Esophagus squamous epithelium (tissue), 5 donors: Measurements from ENCODE around the gene UFSP2. TPM values are rescaled to one million over a fixed set of nuclear protein-coding genes. Genes with fewer than 3 reads are reported as not detected.

ENCODE experiments used
- DNase-seq: peaks from one replicate; lab custom pipeline; 2025; lab: John Stamatoyannopoulos, UW
- H3K27ac ChIP-seq, 4 donors: fragments of 200-600 bp; sonication (generic); one replicate each; pipeline ENCODE4 v1.5.1; 2016 to 2019; ENCODE audit warnings: mild to moderate bottlenecking in 1 of 4
- H3K27me3 ChIP-seq, 4 donors: fragments of 200-600 bp; sonication (generic); 1 replicate in 3 of 4; 2 replicates in 1 of 4; pipeline versions ENCODE4 v1.5.1 to v1.6.0; 2017 to 2021; ENCODE audit warnings: antibody characterized with exemption in 1 of 4
- H3K36me3 ChIP-seq, 3 donors: fragments of 200-600 bp; sonication (generic); one replicate each; pipeline ENCODE4 v1.5.1; 2016 to 2019
- H3K4me1 ChIP-seq, 3 donors: fragments of 200-600 bp; sonication (generic); one replicate each; pipeline ENCODE4 v1.5.1; 2017 to 2019
- H3K4me3 ChIP-seq, 4 donors: fragments of 200-600 bp; sonication (generic); 1 replicate in 3 of 4; 2 replicates in 1 of 4; pipeline ENCODE4 v1.5.1; 2016 to 2019; ENCODE audit warnings: mild to moderate bottlenecking in 2 of 4, moderate library complexity in 1 of 4
- H3K9me3 ChIP-seq, 3 donors: fragments of 200-600 bp; sonication (generic); one replicate each; pipeline ENCODE4 v1.5.1; 2016 to 2019
- POLR2A ChIP-seq, 4 donors: fragments of 450-650 bp; IDR thresholded peaks; one replicate each; pipeline ENCODE4 v1.6.1; 2017; ENCODE audit warnings: antibody characterized with exemption in 4 of 4, mild to moderate bottlenecking in 4 of 4, moderate library complexity in 3 of 4
- WGBS, 2 donors: methylation state at CpG; one replicate each; pipeline ENCODE4 v1.1.5; 2018; 5-methylcytosine and 5-hydroxymethylcytosine counted together
- intact Hi-C: fragments of 100-400 bp; cut with DNase I; formaldehyde crosslinking; loops from one replicate; pipeline ENCODE4 v1.15.0; 2022
- total RNA-seq, 4 donors: library from RNA; depleted of rRNA; stranded (reverse); fragments of >200 nt; gene quantifications; one replicate each; pipeline ENCODE4 v1.1.0, GENCODE V29; 2016
- TF ChIP-seq, protein P1 (sequence below), 6 experiments: fragments of 450-650 bp in 4 of 6; fragments of 200-600 bp in 2 of 6; sonication (generic) in 2 of 6; IDR thresholded peaks; one replicate each; pipeline ENCODE4 v1.5.1; 2016 to 2019; ENCODE audit warnings: antibody characterized with exemption in 6 of 6, mild to moderate bottlenecking in 4 of 6, moderate library complexity in 4 of 6
- donor health status: DM: yes; HTN: yes; CAD: no.

UFSP2 gene
- total RNA-seq, 4 donors from 2014 or later, result 20.0 to 32.4 (median 23.3) TPM

GRCh38 chr4:185465707-185466106, 39.9 kb upstream of the UFSP2 start:
- Histone ChIP-seq H3K9me3 (no peaks in the 10 kb centered on the region), H3K27ac (no peak overlapping the region), H3K4me1 (peaks cover 0 to 8% (median 5%) of the 10 kb centered on the region in 3 donors), H3K36me3 (no peaks in the 10 kb centered on the region), H3K27me3 (no peaks in the 10 kb centered on the region), H3K4me3 (no peak overlapping the region)
- WGBS, 2 donors, result 83 to 84% methylated on average over 3 of the region's 3 CpGs
- no peak for DNase-seq
- TF ChIP-seq, protein P1, sequence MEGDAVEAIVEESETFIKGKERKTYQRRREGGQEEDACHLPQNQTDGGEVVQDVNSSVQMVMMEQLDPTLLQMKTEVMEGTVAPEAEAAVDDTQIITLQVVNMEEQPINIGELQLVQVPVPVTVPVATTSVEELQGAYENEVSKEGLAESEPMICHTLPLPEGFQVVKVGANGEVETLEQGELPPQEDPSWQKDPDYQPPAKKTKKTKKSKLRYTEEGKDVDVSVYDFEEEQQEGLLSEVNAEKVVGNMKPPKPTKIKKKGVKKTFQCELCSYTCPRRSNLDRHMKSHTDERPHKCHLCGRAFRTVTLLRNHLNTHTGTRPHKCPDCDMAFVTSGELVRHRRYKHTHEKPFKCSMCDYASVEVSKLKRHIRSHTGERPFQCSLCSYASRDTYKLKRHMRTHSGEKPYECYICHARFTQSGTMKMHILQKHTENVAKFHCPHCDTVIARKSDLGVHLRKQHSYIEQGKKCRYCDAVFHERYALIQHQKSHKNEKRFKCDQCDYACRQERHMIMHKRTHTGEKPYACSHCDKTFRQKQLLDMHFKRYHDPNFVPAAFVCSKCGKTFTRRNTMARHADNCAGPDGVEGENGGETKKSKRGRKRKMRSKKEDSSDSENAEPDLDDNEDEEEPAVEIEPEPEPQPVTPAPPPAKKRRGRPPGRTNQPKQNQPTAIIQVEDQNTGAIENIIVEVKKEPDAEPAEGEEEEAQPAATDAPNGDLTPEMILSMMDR (IDR thresholded peaks at IDR 0.05), result no peak
- TF ChIP-seq POLR2A (IDR thresholded peaks at IDR 0.05), result no peak
- intact Hi-C loops, result no loop called here

GRCh38 chr4:185464887-185465286, 39.1 kb upstream of the UFSP2 start:
- WGBS, 2 donors, result 16 to 33% methylated on average over 1 of the region's 1 CpG
- H3K4me1 ChIP-seq, result no peaks in the 10 kb centered on the region
- no peak overlapping the region for H3K27ac ChIP-seq
- no peaks in the 10 kb centered on the region for H3K27me3 ChIP-seq
- H3K4me3 ChIP-seq, result no peak overlapping the region
- no peaks in the 10 kb centered on the region for H3K9me3 ChIP-seq
- H3K36me3 ChIP-seq, result no peaks in the 10 kb centered on the region
- intact Hi-C loops, result no loop called here
- TF ChIP-seq, protein P1 (IDR thresholded peaks at IDR 0.05), result no peak
- no peak for TF ChIP-seq POLR2A (IDR thresholded peaks at IDR 0.05)
- no peak for DNase-seq

DNA sequence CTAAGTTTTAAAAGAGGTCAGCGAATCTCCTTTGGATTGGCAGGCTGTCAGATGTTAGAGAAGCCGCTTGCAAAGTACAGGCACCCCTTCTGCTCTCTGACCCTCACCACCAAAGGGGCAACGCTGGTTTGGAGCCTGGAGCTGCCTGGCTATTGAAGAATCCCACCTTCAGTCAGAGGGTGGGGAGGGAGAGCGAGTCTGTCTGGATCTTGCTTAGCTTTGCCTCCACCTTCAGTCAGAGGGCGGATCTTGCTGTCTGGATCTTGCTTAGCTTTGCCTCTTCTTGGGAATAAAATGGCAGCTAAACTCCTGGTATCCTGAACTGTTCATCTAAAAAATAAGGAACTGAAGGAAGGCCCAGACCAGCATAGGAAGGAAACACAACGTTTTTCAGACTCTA, 38.4 kb upstream of the UFSP2 start:
- Histone ChIP-seq H3K36me3 (no peaks in the 10 kb centered on the region), H3K4me1 (no peaks in the 10 kb centered on the region), H3K4me3 (no peak overlapping the region), H3K9me3 (no peaks in the 10 kb centered on the region), H3K27me3 (no peaks in the 10 kb centered on the region), H3K27ac (no peak overlapping the region)
- TF ChIP-seq, protein P1 (IDR thresholded peaks at IDR 0.05), result no peak
- no peak for TF ChIP-seq POLR2A (IDR thresholded peaks at IDR 0.05)
- no peak for DNase-seq
- intact Hi-C loops, result no loop called here
- 53 to 65% methylated on average over 5 to 6 of the region's 6 CpGs for WGBS, 2 donors

- DNase-seq, result no peak
- WGBS, 2 donors, result 84 to 94% methylated on average over 4 to 6 of the region's 6 CpGs
- H3K36me3 ChIP-seq, result no peaks in the 10 kb centered on the region
- H3K4me1 ChIP-seq, result no peaks in the 10 kb centered on the region
- no peaks in the 10 kb centered on the region for H3K27me3 ChIP-seq
- H3K9me3 ChIP-seq, result no peaks in the 10 kb centered on the region
- TF ChIP-seq, protein P1 (IDR thresholded peaks at IDR 0.05), result no peak
- no peak for TF ChIP-seq POLR2A (IDR thresholded peaks at IDR 0.05)
- intact Hi-C loops, result no loop called here
- no peak overlapping the region for H3K4me3 ChIP-seq
- no peak overlapping the region for H3K27ac ChIP-seq
These were observed 37.8 kb upstream of the UFSP2 start for GRCh38 chr4:185463541-185463940.

DNA sequence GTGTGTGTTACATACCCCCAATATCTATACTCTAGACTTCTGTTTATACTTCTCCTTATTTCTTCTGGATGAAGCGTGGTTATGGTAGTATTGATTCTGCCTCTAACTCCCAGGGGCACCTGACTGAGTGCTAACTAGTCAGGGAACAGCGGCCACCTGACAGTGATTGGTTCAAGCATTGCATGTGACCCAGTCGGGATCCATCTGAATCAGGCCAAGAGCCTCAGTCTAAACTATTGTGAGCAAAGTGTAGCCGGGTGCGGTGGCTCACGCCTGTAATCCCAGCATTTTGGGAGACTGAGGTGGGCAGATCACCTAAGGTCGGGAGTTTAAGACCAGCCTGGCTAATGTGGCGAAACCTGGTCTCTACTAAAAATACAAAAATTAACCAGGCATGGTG, 35.8 kb upstream of the UFSP2 start:
- H3K27ac ChIP-seq, result no peak overlapping the region
- DNase-seq, result no peak
- intact Hi-C loops, result no loop called here
- H3K9me3 ChIP-seq, result no peaks in the 10 kb centered on the region
- no peak overlapping the region for H3K4me3 ChIP-seq
- H3K27me3 ChIP-seq, result no peaks in the 10 kb centered on the region
- 95 to 96% methylated on average over 7 of the region's 8 CpGs for WGBS, 2 donors
- no peak for TF ChIP-seq POLR2A (IDR thresholded peaks at IDR 0.05)
- TF ChIP-seq, protein P1 (IDR thresholded peaks at IDR 0.05), result no peak
- H3K4me1 ChIP-seq, result no peaks in the 10 kb centered on the region
- no peaks in the 10 kb centered on the region for H3K36me3 ChIP-seq
